PC-9 (cell line): ENCODE measurements around the gene ZDHHC7. TPM values are rescaled to one million over a fixed set of nuclear protein-coding genes. Genes with fewer than 3 reads are reported as not detected.

Source experiments
- BruUV-seq: library from RNA; stranded (reverse); fragments of 400-500 nt; replicated peaks from 2 replicates; lab custom pipeline; 2021; lab: Mats Ljungman, UMichigan
- CTCF ChIA-PET: fragments of 300-600 bp; sonication (Branson Sonifier 250); formaldehyde crosslinking; loops from one replicate; lab custom pipeline; 2022; ENCODE audit warnings: antibody characterized with exemption; lab: Charles Lee
- POLR2A ChIA-PET: fragments of 300-600 bp; sonication (Branson Sonifier 250); formaldehyde crosslinking; loops from one replicate; lab custom pipeline; 2022; ENCODE audit warnings: antibody characterized with exemption; ENCODE audit not compliant: unreplicated experiment; lab: Charles Lee
- DNase-seq, 2 experiments: peaks; one replicate each; pipeline versions ENCODE4 v3.0.0 to v3.0.0-alpha.2; 2015 to 2022; ENCODE audit warnings: mixed read lengths in 1 of 2
- H2AFZ ChIP-seq: fragments of 200-600 bp; sonication (generic); 2 replicates; pipeline ENCODE4 v1.8.1; 2017; ENCODE audit warnings: antibody characterized with exemption
- H3F3A ChIP-seq: fragments of 200-600 bp; sonication (generic); 2 replicates; pipeline ENCODE4 v1.8.1; 2017; ENCODE audit warnings: antibody characterized with exemption, mild to moderate bottlenecking, low read depth; ENCODE audit not compliant: insufficient read depth
- H3K27ac ChIP-seq: fragments of 200-600 bp; sonication (generic); 2 replicates; pipeline ENCODE4 v1.6.1; 2016; ENCODE audit warnings: mixed run types
- H3K27me3 ChIP-seq: fragments of 200-600 bp; sonication (generic); 2 replicates; pipeline ENCODE4 v1.6.1; 2016; ENCODE audit warnings: low read depth, mixed run types; ENCODE audit not compliant: insufficient read depth
- H3K36me3 ChIP-seq: fragments of 200-600 bp; sonication (generic); 2 replicates; pipeline ENCODE4 v1.6.1; 2016; ENCODE audit warnings: low read depth, mixed run types
- H3K4me1 ChIP-seq: fragments of 200-600 bp; sonication (generic); replicated peaks from 2 replicates; pipeline ENCODE4 v1.6.1; 2016; ENCODE audit warnings: mixed run types; ENCODE audit not compliant: insufficient read depth
- H3K4me2 ChIP-seq: fragments of 200-600 bp; sonication (generic); 2 replicates; pipeline ENCODE4 v1.6.1; 2017; ENCODE audit warnings: mixed run types
- H3K4me3 ChIP-seq: fragments of 200-600 bp; sonication (generic); 2 replicates; pipeline ENCODE4 v1.6.1; 2016; ENCODE audit warnings: mixed run types
- H3K79me2 ChIP-seq: fragments of 200-600 bp; sonication (generic); 2 replicates; pipeline ENCODE4 v1.6.1; 2017; ENCODE audit warnings: low read depth, mixed run types
- H3K9me2 ChIP-seq: fragments of 200-600 bp; sonication (generic); 2 replicates; pipeline ENCODE4 v1.8.1; 2017; ENCODE audit warnings: mild to moderate bottlenecking; ENCODE audit not compliant: insufficient read depth
- H3K9me3 ChIP-seq: fragments of 200-600 bp; sonication (generic); 2 replicates; pipeline ENCODE4 v1.8.1; 2016; ENCODE audit warnings: low read depth; ENCODE audit not compliant: insufficient read depth
- H4K20me1 ChIP-seq: fragments of 200-600 bp; sonication (generic); 2 replicates; pipeline ENCODE4 v1.8.1; 2017; ENCODE audit not compliant: insufficient read depth
- EZH2 ChIP-seq: fragments of 200-600 bp; sonication (generic); IDR thresholded peaks from 2 replicates; pipeline ENCODE4 v1.8.0; 2017; ENCODE audit warnings: antibody characterized with exemption, low read depth
- intact Hi-C: fragments of 100-400 bp; cut with micrococcal nuclease; formaldehyde crosslinking; loops from one replicate; pipeline ENCODE4 v1.10.0; 2022; ENCODE audit not compliant: unreplicated experiment
- total RNA-seq: library from RNA; stranded (reverse); gene quantifications from 2 replicates; pipeline ENCODE4 v1.2.3, GENCODE V29; 2021
- TF ChIP-seq, protein P1 (sequence below): fragments of 200-600 bp; sonication (generic); conservative IDR thresholded peaks from 2 replicates; pipeline ENCODE4 v1.6.1; 2017; ENCODE audit warnings: mixed run types, antibody characterized with exemption, mild to moderate bottlenecking, moderate library complexity

ZDHHC7 gene
- total RNA-seq, 1 experiment from 2014 or later, result 79.3 TPM

DNA sequence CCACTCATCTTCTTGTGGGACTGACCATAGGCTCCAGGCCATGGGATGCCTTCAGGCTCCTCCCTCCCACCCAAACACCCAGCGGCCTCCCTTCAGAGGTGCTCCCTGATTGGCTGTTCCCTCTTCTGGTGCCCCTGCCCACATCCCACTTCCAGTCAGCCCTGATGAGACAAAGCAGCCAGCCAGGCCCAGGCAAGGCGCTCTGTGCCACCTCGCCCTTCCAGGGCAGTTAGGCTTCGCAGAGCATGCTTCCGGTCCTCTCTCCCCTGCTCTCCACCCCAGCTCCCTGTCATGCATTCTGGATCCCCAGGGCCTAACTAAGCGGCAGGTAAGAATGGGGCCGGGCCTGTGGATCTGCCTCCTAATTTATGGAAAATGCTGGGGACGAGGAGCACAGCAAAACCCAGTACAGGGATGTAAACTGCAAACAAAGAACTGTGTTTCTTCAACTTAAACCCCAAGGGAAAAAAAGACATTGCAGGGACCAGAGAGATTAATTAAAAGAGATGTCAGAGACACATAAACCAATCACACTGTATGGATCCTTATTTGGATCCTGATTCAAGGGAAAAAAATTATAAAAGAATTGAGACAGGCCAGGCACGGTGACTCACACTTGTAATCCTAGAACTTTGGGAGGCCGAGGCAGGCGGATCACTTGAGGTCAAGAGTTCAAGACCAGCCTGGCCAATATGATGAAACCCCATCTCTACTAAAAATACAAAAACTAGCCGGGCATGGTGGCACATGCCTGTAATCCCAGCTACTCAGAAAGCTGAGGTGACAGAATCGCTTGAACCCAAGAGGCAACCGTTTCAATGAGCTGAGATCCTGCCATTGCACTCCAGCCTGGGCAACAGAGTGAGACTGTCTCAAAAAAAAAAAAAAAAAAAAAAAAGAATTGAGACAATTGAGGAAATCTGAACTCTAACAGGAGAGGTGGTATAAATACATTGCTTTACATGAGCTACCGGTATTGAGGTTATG, 26.0 kb downstream of the ZDHHC7 start:
- Histone ChIP-seq H4K20me1 (no peaks in the 10 kb centered on the region), H3K9me2 (no peaks in the 10 kb centered on the region), H3K79me2 (peaks cover 32% of the 10 kb centered on the region), H3K36me3 (peaks cover 33% of the 10 kb centered on the region; the same call in 1 of the 2 replicates), H3K4me2 (peak overlapping the region; percentile 23), H3K4me1 (peaks cover 24% of the 10 kb centered on the region), H3K4me3 (no peak overlapping the region), H2AFZ (no peak overlapping the region), H3F3A (peaks cover 14% of the 10 kb centered on the region), H3K9me3 (no peaks in the 10 kb centered on the region), H3K27ac (peak overlapping the region; percentile 77), H3K27me3 (no peaks in the 10 kb centered on the region)
- POLR2A ChIA-PET, result interaction anchor here (0.6 to 0.7 kb wide), 2 partner anchors 80 to 428 kb away, joined by 3 to 5 read pairs; no protein-coding TSS in a partner anchor
- TSS peak; percentile 13 for BruUV-seq
- intact Hi-C loops, result no loop called here
- TF ChIP-seq, protein P1, sequence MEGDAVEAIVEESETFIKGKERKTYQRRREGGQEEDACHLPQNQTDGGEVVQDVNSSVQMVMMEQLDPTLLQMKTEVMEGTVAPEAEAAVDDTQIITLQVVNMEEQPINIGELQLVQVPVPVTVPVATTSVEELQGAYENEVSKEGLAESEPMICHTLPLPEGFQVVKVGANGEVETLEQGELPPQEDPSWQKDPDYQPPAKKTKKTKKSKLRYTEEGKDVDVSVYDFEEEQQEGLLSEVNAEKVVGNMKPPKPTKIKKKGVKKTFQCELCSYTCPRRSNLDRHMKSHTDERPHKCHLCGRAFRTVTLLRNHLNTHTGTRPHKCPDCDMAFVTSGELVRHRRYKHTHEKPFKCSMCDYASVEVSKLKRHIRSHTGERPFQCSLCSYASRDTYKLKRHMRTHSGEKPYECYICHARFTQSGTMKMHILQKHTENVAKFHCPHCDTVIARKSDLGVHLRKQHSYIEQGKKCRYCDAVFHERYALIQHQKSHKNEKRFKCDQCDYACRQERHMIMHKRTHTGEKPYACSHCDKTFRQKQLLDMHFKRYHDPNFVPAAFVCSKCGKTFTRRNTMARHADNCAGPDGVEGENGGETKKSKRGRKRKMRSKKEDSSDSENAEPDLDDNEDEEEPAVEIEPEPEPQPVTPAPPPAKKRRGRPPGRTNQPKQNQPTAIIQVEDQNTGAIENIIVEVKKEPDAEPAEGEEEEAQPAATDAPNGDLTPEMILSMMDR, result no peak
- no peak for TF ChIP-seq EZH2
- peak; percentile 57 to 75 for DNase-seq
- CTCF ChIA-PET, result interaction anchor here (0.7 kb wide), 1 partner anchor 42 kb away, joined by 23 read pairs; no protein-coding TSS in a partner anchor

DNA sequence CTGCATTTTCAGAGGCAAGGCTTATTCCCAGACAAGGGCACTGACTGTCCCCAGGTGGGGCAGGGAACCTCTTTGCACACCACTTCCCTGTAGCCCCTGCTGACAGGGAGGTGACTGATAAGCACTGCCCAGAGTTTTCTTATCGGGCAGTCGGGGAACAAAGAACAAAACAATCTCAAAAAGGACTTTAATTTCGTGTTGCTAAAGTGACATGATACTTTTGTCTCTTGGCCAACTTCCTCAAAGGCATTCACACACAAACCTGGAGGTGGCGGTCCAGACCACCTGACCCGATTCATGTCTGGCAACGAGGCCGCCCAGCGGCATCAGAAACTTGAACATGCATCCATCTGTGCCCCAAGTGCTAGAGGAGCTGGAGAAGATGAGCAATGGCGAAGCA, 28.9 kb downstream of the ZDHHC7 start:
- H3K4me3 ChIP-seq, result no peak overlapping the region
- no peak for DNase-seq
- TF ChIP-seq, protein P1, result no peak
- no peak for TF ChIP-seq EZH2
- intact Hi-C loops, result no loop called here
- H3F3A ChIP-seq, result peaks cover 21% of the 10 kb centered on the region
- CTCF ChIA-PET, result no interaction called here
- peaks cover 31% of the 10 kb centered on the region for H3K36me3 ChIP-seq
- no TSS peak for BruUV-seq
- peaks cover 32% of the 10 kb centered on the region for H3K79me2 ChIP-seq
- no peaks in the 10 kb centered on the region for H3K9me2 ChIP-seq
- POLR2A ChIA-PET, result no interaction called here
- no peak overlapping the region for H3K4me2 ChIP-seq
- no peaks in the 10 kb centered on the region for H4K20me1 ChIP-seq
- H2AFZ ChIP-seq, result no peak overlapping the region
- H3K4me1 ChIP-seq, result peaks cover 24% of the 10 kb centered on the region
- H3K27me3 ChIP-seq, result no peaks in the 10 kb centered on the region
- no peak overlapping the region for H3K27ac ChIP-seq
- H3K9me3 ChIP-seq, result no peaks in the 10 kb centered on the region

DNA sequence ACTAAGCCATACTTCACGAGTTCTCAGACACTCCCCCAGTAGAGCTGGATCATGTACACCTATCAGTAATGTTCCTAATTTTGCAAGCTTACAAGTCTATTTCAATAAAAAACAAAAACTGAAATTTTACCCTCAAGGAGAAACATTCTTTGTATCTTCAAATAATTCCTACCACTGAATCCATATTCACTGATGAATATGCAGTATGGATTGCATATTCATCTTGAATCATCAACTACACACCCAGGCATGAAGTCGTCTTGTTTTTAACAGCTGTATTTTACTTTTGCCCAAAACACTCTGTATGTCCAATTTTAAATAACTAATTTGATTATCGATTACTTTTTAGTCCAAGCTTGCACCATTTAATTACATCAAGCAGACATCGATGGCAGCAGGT, 31.8 kb downstream of the ZDHHC7 start:
- no peak for DNase-seq
- Histone ChIP-seq H3K79me2 (peaks cover 6% of the 10 kb centered on the region; the same call in 1 of the 2 replicates), H3K36me3 (peaks cover 22% of the 10 kb centered on the region), H3K9me2 (no peaks in the 10 kb centered on the region), H2AFZ (no peak overlapping the region), H4K20me1 (no peaks in the 10 kb centered on the region), H3K27me3 (no peaks in the 10 kb centered on the region), H3K4me1 (no peaks in the 10 kb centered on the region), H3K27ac (no peak overlapping the region), H3F3A (peaks cover 7% of the 10 kb centered on the region; the same call in 1 of the 2 replicates), H3K9me3 (no peaks in the 10 kb centered on the region), H3K4me2 (no peak overlapping the region), H3K4me3 (no peak overlapping the region)
- intact Hi-C loops, result no loop called here
- no TSS peak for BruUV-seq
- POLR2A ChIA-PET, result no interaction called here
- CTCF ChIA-PET, result no interaction called here
- TF ChIP-seq, protein P1, result no peak
- TF ChIP-seq EZH2, result no peak
